Body of pancreas (tissue), 4 donors: Measurements from ENCODE around the gene FAM193B. TPM values are rescaled to one million over a fixed set of nuclear protein-coding genes. Genes with fewer than 3 reads are reported as not detected.

Experiments used
- ATAC-seq: fragments of 150-250 bp; one replicate; pipeline ENCODE4 v1.9.1; 2016
- DNase-seq, 4 donors: peaks; one replicate each; pipeline ENCODE4 v3.0.0-alpha.2; 2019
- H3K27ac ChIP-seq, 4 donors: fragments of 200-600 bp; sonication (generic); 1 replicate in 3 of 4; 2 replicates in 1 of 4; pipeline versions ENCODE4 v1.5.1 to v1.6.1; 2016 to 2019; ENCODE audit warnings: mild to moderate bottlenecking in 1 of 4, mixed read lengths in 1 of 4, moderate library complexity in 1 of 4
- H3K27me3 ChIP-seq, 2 donors: fragments of 200-600 bp; sonication (generic); one replicate each; pipeline ENCODE4 v1.6.0; 2016; ENCODE audit warnings: mild to moderate bottlenecking in 1 of 2
- H3K36me3 ChIP-seq, 2 donors: fragments of 200-600 bp; sonication (generic); replicated peaks in 1 of 2; 2 replicates each; pipeline ENCODE4 v1.5.1; 2016; ENCODE audit warnings: low read depth in 2 of 2; ENCODE audit not compliant: insufficient read depth in 1 of 2
- H3K4me1 ChIP-seq: fragments of 200-600 bp; sonication (generic); one replicate; pipeline ENCODE4 v1.6.0; 2016
- H3K4me3 ChIP-seq, 2 donors: fragments of 200-600 bp; sonication (generic); 1 replicate in 1 of 2; 2 replicates in 1 of 2; pipeline ENCODE4 v1.5.1; 2016 to 2019
- H3K9me3 ChIP-seq, 3 donors: fragments of 200-600 bp; sonication (generic); 1 replicate in 2 of 3; 2 replicates in 1 of 3; pipeline ENCODE4 v1.5.1; 2016
- CTCF ChIP-seq, 7 experiments: fragments of 450-650 bp in 4 of 7; fragments of 200-600 bp in 3 of 7; sonication (generic) in 3 of 7; IDR thresholded peaks; one replicate each; pipeline ENCODE4 v1.5.1; 2016 to 2019; ENCODE audit warnings: antibody characterized with exemption in 7 of 7
- POLR2A ChIP-seq, 3 donors: fragments of 450-650 bp; IDR thresholded peaks; one replicate each; pipeline ENCODE4 v1.6.1; 2016; ENCODE audit warnings: antibody characterized with exemption in 3 of 3, mild to moderate bottlenecking in 2 of 3
- WGBS, 2 donors: methylation state at CpG; one replicate each; pipeline ENCODE4 v1.1.5; 2017; 5-methylcytosine and 5-hydroxymethylcytosine counted together
- intact Hi-C: fragments of 100-400 bp; cut with DNase I; formaldehyde crosslinking; loops from one replicate; pipeline ENCODE4 v1.15.1; 2023
- total RNA-seq, 2 donors: library from RNA; depleted of rRNA; stranded (reverse); fragments of >200 nt; gene quantifications; one replicate each; pipeline ENCODE4 v1.1.0, GENCODE V29; 2016

Gene FAM193B
- total RNA-seq, 2 donors from 2014 or later, result 79.9 to 133 TPM

- Histone ChIP-seq H3K4me1 (peaks cover 53% of the 10 kb centered on the region), H3K36me3 (peaks cover 3 to 23% of the 10 kb centered on the region in 2 donors), H3K9me3 (no peaks in the 10 kb centered on the region), H3K4me3 (no peak overlapping the region), H3K27ac (peak overlapping the region in 1 of 4 donors; percentile 21), H3K27me3 (no peaks in the 10 kb centered on the region)
- 12 to 15% methylated on average over 5 of the region's 5 CpGs for WGBS, 2 donors
- DNase-seq (no peak), ATAC-seq (no peak)
- no peak for TF ChIP-seq POLR2A (IDR thresholded peaks at IDR 0.05)
- TF ChIP-seq CTCF (IDR thresholded peaks at IDR 0.05), result no peak
- intact Hi-C loops, result loop anchor here (5.0 kb wide), 1 partner anchor 41 kb away; no protein-coding TSS in a partner anchor
Measured at GRCh38 chr5:177598477-177598876, 44.1 kb upstream of the FAM193B start.

- H3K27me3 ChIP-seq, result no peaks in the 10 kb centered on the region
- H3K27ac ChIP-seq, result no peak overlapping the region
- TF ChIP-seq CTCF (IDR thresholded peaks at IDR 0.05) (no peak), POLR2A (IDR thresholded peaks at IDR 0.05) (no peak)
- intact Hi-C loops, result loop anchor here (5.0 kb wide), 1 partner anchor 40 kb away; no protein-coding TSS in a partner anchor
- no peak for ATAC-seq
- H3K36me3 ChIP-seq, result peaks cover 3 to 23% of the 10 kb centered on the region in 2 donors
- no peaks in the 10 kb centered on the region for H3K9me3 ChIP-seq
- WGBS, 2 donors, result 82 to 88% methylated on average over 2 of the region's 2 CpGs
- peaks cover 51% of the 10 kb centered on the region for H3K4me1 ChIP-seq
- DNase-seq, result no peak
- H3K4me3 ChIP-seq, result no peak overlapping the region
Measured at GRCh38 chr5:177596775-177597238, 42.4 kb upstream of the FAM193B start.

- TF ChIP-seq POLR2A (IDR thresholded peaks at IDR 0.05), result no peak
- TF ChIP-seq CTCF (IDR thresholded peaks at IDR 0.05), result no peak
- Histone ChIP-seq H3K27me3 (no peaks in the 10 kb centered on the region), H3K9me3 (no peaks in the 10 kb centered on the region), H3K4me1 (peaks cover 49% of the 10 kb centered on the region), H3K27ac (no peak overlapping the region), H3K36me3 (peaks cover 3 to 23% of the 10 kb centered on the region in 2 donors), H3K4me3 (no peak overlapping the region)
- ATAC-seq, result no peak
- intact Hi-C loops, result loop anchor here (5.0 kb wide), 1 partner anchor 39 kb away; no protein-coding TSS in a partner anchor
- no peak for DNase-seq
- WGBS, 2 donors, result 93 to 94% methylated on average over 2 of the region's 2 CpGs
Measured at GRCh38 chr5:177595991-177596774, 41.8 kb upstream of the FAM193B start.

GRCh38 chr5:177595026-177595585, 40.7 kb upstream of the FAM193B start:
- no peaks in the 10 kb centered on the region for H3K27me3 ChIP-seq
- intact Hi-C loops, result loop anchor here (5.0 kb wide), 1 partner anchor 38 kb away; no protein-coding TSS in a partner anchor
- ATAC-seq (no peak), DNase-seq (no peak)
- H3K27ac ChIP-seq, result no peak overlapping the region
- no peak for TF ChIP-seq POLR2A (IDR thresholded peaks at IDR 0.05)
- no peak for TF ChIP-seq CTCF (IDR thresholded peaks at IDR 0.05)
- peaks cover 3 to 23% of the 10 kb centered on the region in 2 donors for H3K36me3 ChIP-seq
- no peak overlapping the region for H3K4me3 ChIP-seq
- 87 to 100% methylated on average over 2 to 8 of the region's 8 CpGs for WGBS, 2 donors
- H3K9me3 ChIP-seq, result no peaks in the 10 kb centered on the region
- H3K4me1 ChIP-seq, result peaks cover 42% of the 10 kb centered on the region
